Endodermal cell (in vitro differentiated cells): ENCODE measurements around the gene DUS3L. TPM values are rescaled to one million over a fixed set of nuclear protein-coding genes. Genes with fewer than 3 reads are reported as not detected.

Experiments
- DNase-seq: peaks from one replicate; pipeline ENCODE4 v3.0.0-alpha.2; 2017
- H3K27ac ChIP-seq: 2 replicates; pipeline ENCODE4 v1.5.1; 2013; ENCODE audit warnings: mild to moderate bottlenecking, low read depth, low read length, moderate library complexity
- H3K27me3 ChIP-seq: 2 replicates; pipeline ENCODE4 v1.6.1; 2013; ENCODE audit warnings: mild to moderate bottlenecking, low read length, moderate library complexity; ENCODE audit not compliant: insufficient read depth, control insufficient read depth, poor library complexity, severe bottlenecking
- H3K36me3 ChIP-seq: 2 replicates; pipeline ENCODE4 v1.7.0; 2013; ENCODE audit warnings: mild to moderate bottlenecking, low read length, moderate library complexity; ENCODE audit not compliant: control insufficient read depth, insufficient read depth
- H3K4me1 ChIP-seq: one replicate; pipeline ENCODE4 v1.7.0; 2013; ENCODE audit warnings: low read length; ENCODE audit not compliant: control insufficient read depth, insufficient read depth
- H3K4me3 ChIP-seq: 2 replicates; pipeline ENCODE4 v1.5.1; 2013; ENCODE audit warnings: mild to moderate bottlenecking, low read length, moderate library complexity
- H3K9ac ChIP-seq: 2 replicates; pipeline ENCODE4 v1.6.1; 2013; ENCODE audit warnings: mild to moderate bottlenecking, low read length, moderate library complexity; ENCODE audit not compliant: poor library complexity, severe bottlenecking; ENCODE audit errors: extremely low read depth
- H3K9me3 ChIP-seq: 2 replicates; pipeline ENCODE4 v1.6.1; 2013; ENCODE audit warnings: mild to moderate bottlenecking, low read length, moderate library complexity; ENCODE audit not compliant: control insufficient read depth
- H3K27ac Mint-ChIP-seq: 2 replicates; pipeline ENCODE4 v1.8.0; 2020; ENCODE audit warnings: mixed read lengths
- H3K27me3 Mint-ChIP-seq: 2 replicates; pipeline ENCODE4 v1.8.0; 2021; ENCODE audit warnings: mild to moderate bottlenecking, mixed read lengths; ENCODE audit not compliant: insufficient read depth
- H3K36me3 Mint-ChIP-seq: 2 replicates; pipeline ENCODE4 v1.8.0; 2020; ENCODE audit warnings: low read depth, mixed read lengths
- H3K4me1 Mint-ChIP-seq: 2 replicates; pipeline ENCODE4 v1.8.0; 2020; ENCODE audit warnings: mixed read lengths
- H3K4me3 Mint-ChIP-seq: 2 replicates; pipeline ENCODE4 v1.8.0; 2020; ENCODE audit warnings: mild to moderate bottlenecking, moderate library complexity, mixed read lengths
- H3K9me3 Mint-ChIP-seq: 2 replicates; pipeline ENCODE4 v1.8.0; 2020; ENCODE audit warnings: mild to moderate bottlenecking, mixed read lengths
- WGBS, 2 experiments: methylation state at CpG; one replicate each; pipeline versions ENCODE4 v1.1.5 to v1.1.7; 2013; ENCODE audit warnings: missing lambda C conversion rate in 2 of 2, mixed read lengths in 1 of 2; ENCODE audit not compliant: insufficient coverage in 1 of 2, insufficient read length in 1 of 2; 5-methylcytosine and 5-hydroxymethylcytosine counted together
- total RNA-seq, 2 donors: library from RNA; stranded (reverse); fragmentation: NEBNext Ultra II Directional in 1 of 2; extraction: Animal tissue kit (Norgen Biotek cat#: 25700) in 1 of 2; gene quantifications; 2 replicates in 1 of 2; 3 replicates in 1 of 2; pipeline ENCODE4 v1.2.1, GENCODE V29; 2021
- TF ChIP-seq, protein P1 (sequence below): fragments of 200-600 bp; sonication (generic); conservative IDR thresholded peaks from 2 replicates; pipeline ENCODE4 v1.5.0; 2021; ENCODE audit warnings: antibody characterized with exemption, mild to moderate bottlenecking

DUS3L gene
- total RNA-seq, 2 donors from 2014 or later, result 19.6 to 36.8 TPM

- Histone ChIP-seq H3K9ac (no peak overlapping the region), H3K36me3 (no peaks in the 10 kb centered on the region), H3K4me3 (peak overlapping the region; percentile 73), H3K27ac (no peak overlapping the region), H3K4me1 (no peaks in the 10 kb centered on the region), H3K9me3 (no peaks in the 10 kb centered on the region), H3K27me3 (no peaks in the 10 kb centered on the region)
- Mint-ChIP-seq H3K27me3 (no peaks in the 10 kb centered on the region), H3K4me3 (peak overlapping the region; percentile 88), H3K36me3 (no peaks in the 10 kb centered on the region), H3K4me1 (no peaks in the 10 kb centered on the region), H3K27ac (peak overlapping the region; percentile 84), H3K9me3 (no peaks in the 10 kb centered on the region)
- peak; percentile 90 for DNase-seq
- TF ChIP-seq, protein P1, sequence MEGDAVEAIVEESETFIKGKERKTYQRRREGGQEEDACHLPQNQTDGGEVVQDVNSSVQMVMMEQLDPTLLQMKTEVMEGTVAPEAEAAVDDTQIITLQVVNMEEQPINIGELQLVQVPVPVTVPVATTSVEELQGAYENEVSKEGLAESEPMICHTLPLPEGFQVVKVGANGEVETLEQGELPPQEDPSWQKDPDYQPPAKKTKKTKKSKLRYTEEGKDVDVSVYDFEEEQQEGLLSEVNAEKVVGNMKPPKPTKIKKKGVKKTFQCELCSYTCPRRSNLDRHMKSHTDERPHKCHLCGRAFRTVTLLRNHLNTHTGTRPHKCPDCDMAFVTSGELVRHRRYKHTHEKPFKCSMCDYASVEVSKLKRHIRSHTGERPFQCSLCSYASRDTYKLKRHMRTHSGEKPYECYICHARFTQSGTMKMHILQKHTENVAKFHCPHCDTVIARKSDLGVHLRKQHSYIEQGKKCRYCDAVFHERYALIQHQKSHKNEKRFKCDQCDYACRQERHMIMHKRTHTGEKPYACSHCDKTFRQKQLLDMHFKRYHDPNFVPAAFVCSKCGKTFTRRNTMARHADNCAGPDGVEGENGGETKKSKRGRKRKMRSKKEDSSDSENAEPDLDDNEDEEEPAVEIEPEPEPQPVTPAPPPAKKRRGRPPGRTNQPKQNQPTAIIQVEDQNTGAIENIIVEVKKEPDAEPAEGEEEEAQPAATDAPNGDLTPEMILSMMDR, result peak; percentile 27
- 43 to 51% methylated on average over 16 to 24 of the region's 24 CpGs for WGBS, 2 experiments
Measured at GRCh38 chr19:5826531-5827341, 35.8 kb upstream of the DUS3L start.

DNA sequence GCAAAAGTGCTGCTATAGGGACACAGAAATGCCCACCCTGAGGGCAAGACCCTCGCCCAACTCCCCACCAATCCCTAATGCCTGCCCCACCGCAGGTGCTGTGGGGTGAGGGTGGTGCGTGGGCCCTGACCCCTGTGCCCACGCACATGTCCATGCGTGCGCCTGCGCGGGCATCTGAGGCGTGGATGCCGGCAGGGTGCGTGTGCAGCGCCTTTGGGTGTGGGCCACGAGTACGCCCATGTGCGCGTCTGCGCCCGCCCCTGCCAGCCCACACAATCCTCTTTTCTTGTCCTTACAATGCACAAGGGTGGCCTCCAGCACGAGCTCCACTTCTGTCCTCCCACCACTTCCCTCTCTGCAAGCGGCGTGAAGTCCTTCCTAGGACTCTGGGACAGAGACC lies 34.2 kb upstream of the DUS3L start:
- Histone ChIP-seq H3K36me3 (no peaks in the 10 kb centered on the region), H3K27ac (no peak overlapping the region), H3K4me1 (no peaks in the 10 kb centered on the region), H3K9ac (no peak overlapping the region), H3K27me3 (no peaks in the 10 kb centered on the region), H3K4me3 (no peak overlapping the region), H3K9me3 (no peaks in the 10 kb centered on the region)
- no peak for DNase-seq
- WGBS, 2 experiments, result 95 to 96% methylated on average over 16 to 21 of the region's 21 CpGs
- Mint-ChIP-seq H3K27ac (no peak overlapping the region), H3K9me3 (peaks cover 2% of the 10 kb centered on the region), H3K4me1 (no peaks in the 10 kb centered on the region), H3K27me3 (no peaks in the 10 kb centered on the region), H3K36me3 (peaks cover 2% of the 10 kb centered on the region), H3K4me3 (no peak overlapping the region)
- TF ChIP-seq, protein P1, result no peak

DNA sequence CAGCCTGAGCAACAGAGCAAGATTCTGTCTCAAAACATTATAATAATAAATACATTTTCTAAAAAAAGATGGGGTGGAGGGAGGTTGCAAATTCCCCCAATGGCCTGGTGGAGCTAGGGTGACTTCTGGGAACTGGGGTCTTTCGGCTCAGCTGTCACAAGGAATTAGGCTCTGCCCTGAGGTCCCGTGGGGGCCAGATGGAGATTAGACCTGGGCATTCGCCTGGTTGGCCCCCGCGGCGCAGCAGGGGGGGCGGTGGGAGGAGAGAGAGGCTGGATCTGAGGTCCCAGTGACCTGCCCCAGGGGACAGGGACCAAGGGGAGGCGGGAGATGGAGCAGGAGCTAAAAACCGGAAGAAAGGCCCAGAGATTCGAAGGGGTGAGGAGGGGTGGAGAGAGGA lies 33.8 kb upstream of the DUS3L start:
- 91 to 93% methylated on average over 5 to 10 of the region's 10 CpGs for WGBS, 2 experiments
- H3K4me1 ChIP-seq, result no peaks in the 10 kb centered on the region
- Mint-ChIP-seq H3K4me3 (no peak overlapping the region), H3K4me1 (no peaks in the 10 kb centered on the region), H3K27me3 (peaks cover under 1% of the 10 kb centered on the region), H3K9me3 (peaks cover 2% of the 10 kb centered on the region), H3K27ac (no peak overlapping the region), H3K36me3 (peaks cover 2% of the 10 kb centered on the region)
- no peak overlapping the region for H3K9ac ChIP-seq
- TF ChIP-seq, protein P1, result no peak
- no peak overlapping the region for H3K4me3 ChIP-seq
- H3K9me3 ChIP-seq, result no peaks in the 10 kb centered on the region
- H3K27ac ChIP-seq, result no peak overlapping the region
- no peak for DNase-seq
- no peaks in the 10 kb centered on the region for H3K27me3 ChIP-seq
- H3K36me3 ChIP-seq, result no peaks in the 10 kb centered on the region
